CD4-positive, alpha-beta memory T cell (primary cell): ENCODE data around the gene SCLT1. TPM values are rescaled to one million over a fixed set of nuclear protein-coding genes. Genes with fewer than 3 reads are reported as not detected.
"Not testable (repeated sequence)": the region's sequence is repeated elsewhere in the genome, so short reads cannot be mapped to it uniquely, and the experiment has no call there.

Experiments used
- CTCF ChIA-PET: fragments of 350-600 bp; sonication (Branson Sonifier 250); formaldehyde crosslinking; loops from one replicate; lab custom pipeline; 2021; ENCODE audit warnings: inconsistent platforms; ENCODE audit not compliant: partially characterized antibody; lab: Charles Lee
- POLR2A ChIA-PET: fragments of 350-600 bp; sonication (Branson Sonifier 250); formaldehyde crosslinking; loops from one replicate; lab custom pipeline; 2021; ENCODE audit not compliant: partially characterized antibody; lab: Charles Lee
- DNase-seq, 5 donors: peaks; one replicate each; pipeline versions ENCODE4 v3.0.0 to v3.0.0-alpha.2; 2020 to 2022; ENCODE audit warnings: mixed read lengths in 1 of 5
- H3K27ac ChIP-seq: one replicate; pipeline ENCODE4 v1.7.0; 2013; ENCODE audit warnings: low read depth, low read length
- H3K27me3 ChIP-seq: 2 replicates; pipeline ENCODE4 v1.7.0; 2013; ENCODE audit warnings: mild to moderate bottlenecking, low read length, moderate library complexity; ENCODE audit not compliant: insufficient read depth
- H3K36me3 ChIP-seq: 2 replicates; pipeline ENCODE4 v1.7.0; 2013; ENCODE audit warnings: mild to moderate bottlenecking, low read length, moderate library complexity; ENCODE audit not compliant: insufficient read depth
- H3K4me1 ChIP-seq: 2 replicates; pipeline ENCODE4 v1.7.0; 2013; ENCODE audit warnings: mild to moderate bottlenecking, low read length, moderate library complexity; ENCODE audit not compliant: insufficient read depth
- H3K4me3 ChIP-seq, 2 donors: one replicate each; pipeline ENCODE4 v1.7.0; 2013; ENCODE audit warnings: low read length in 2 of 2, mild to moderate bottlenecking in 1 of 2
- H3K9me3 ChIP-seq, 2 donors: one replicate each; pipeline ENCODE4 v1.7.0; 2013; ENCODE audit warnings: low read length in 2 of 2, control low read depth in 1 of 2; ENCODE audit not compliant: control insufficient read depth in 1 of 2
- H3K27ac Mint-ChIP-seq, 7 donors: one replicate each; pipeline ENCODE4 v1.8.0; 2020 to 2021; ENCODE audit warnings: mixed read lengths in 7 of 7, mild to moderate bottlenecking in 6 of 7, inconsistent platforms in 3 of 7, moderate library complexity in 3 of 7
- H3K27me3 Mint-ChIP-seq, 2 donors: one replicate each; pipeline ENCODE4 v1.8.0; 2020 to 2021; ENCODE audit warnings: mixed read lengths in 2 of 2
- H3K36me3 Mint-ChIP-seq, 2 donors: one replicate each; pipeline ENCODE4 v1.8.0; 2020 to 2021; ENCODE audit warnings: mixed read lengths in 2 of 2, inconsistent platforms in 1 of 2, mild to moderate bottlenecking in 1 of 2
- H3K4me1 Mint-ChIP-seq, 4 donors: one replicate each; pipeline ENCODE4 v1.8.0; 2020 to 2021; ENCODE audit warnings: mixed read lengths in 4 of 4, mild to moderate bottlenecking in 1 of 4
- H3K4me3 Mint-ChIP-seq, 8 donors: one replicate each; pipeline ENCODE4 v1.8.0; 2020 to 2021; ENCODE audit warnings: mixed read lengths in 8 of 8, mild to moderate bottlenecking in 7 of 8, moderate library complexity in 6 of 8, inconsistent platforms in 3 of 8
- H3K9me3 Mint-ChIP-seq, 8 donors: one replicate each; pipeline ENCODE4 v1.8.0; 2020 to 2021; ENCODE audit warnings: mixed read lengths in 8 of 8, mild to moderate bottlenecking in 5 of 8, inconsistent platforms in 3 of 8, moderate library complexity in 1 of 8
- intact Hi-C: fragments of 100-400 bp; cut with micrococcal nuclease; formaldehyde crosslinking; loops from one replicate; pipeline ENCODE4 v1.15.1; 2023
- polyA plus RNA-seq, 2 donors: library from polyadenylated mRNA; unstranded; fragments of 300-500 nt; fragmentation: Illumina TruSeq; gene quantifications; one replicate each; pipeline ENCODE4 v1.2.3, GENCODE V29; 2021
- total RNA-seq, 2 experiments: library from RNA; stranded (reverse); gene quantifications; one replicate each; pipeline ENCODE4 v1.2.3, GENCODE V29; 2021

SCLT1 gene
- total and polyA plus RNA-seq, 4 experiments from 2014 or later, result 4.3 to 20.8 (median 12.0) TPM

- Mint-ChIP-seq H3K27me3 (no peaks in the 10 kb centered on the region), H3K9me3 (peaks cover 0 to 13% (median 5%) of the 10 kb centered on the region in 8 donors), H3K4me1 (peaks cover 0 to 11% (median 6%) of the 10 kb centered on the region in 4 donors), H3K27ac (no peak overlapping the region), H3K4me3 (no peak overlapping the region), H3K36me3 (peaks cover 50 to 67% of the 10 kb centered on the region in 2 donors)
- no peak for DNase-seq
- Histone ChIP-seq H3K4me3 (no peak overlapping the region), H3K4me1 (no peaks in the 10 kb centered on the region), H3K27ac (no peak overlapping the region), H3K9me3 (no peaks in the 10 kb centered on the region), H3K36me3 (peaks cover 6% of the 10 kb centered on the region), H3K27me3 (no peaks in the 10 kb centered on the region)
- ChIA-PET POLR2A (no interaction called here), CTCF (no interaction called here)
- intact Hi-C loops, result no loop called here
Observed at GRCh38 chr4:129080129-129080528, 13.2 kb downstream of the SCLT1 start.

DNA sequence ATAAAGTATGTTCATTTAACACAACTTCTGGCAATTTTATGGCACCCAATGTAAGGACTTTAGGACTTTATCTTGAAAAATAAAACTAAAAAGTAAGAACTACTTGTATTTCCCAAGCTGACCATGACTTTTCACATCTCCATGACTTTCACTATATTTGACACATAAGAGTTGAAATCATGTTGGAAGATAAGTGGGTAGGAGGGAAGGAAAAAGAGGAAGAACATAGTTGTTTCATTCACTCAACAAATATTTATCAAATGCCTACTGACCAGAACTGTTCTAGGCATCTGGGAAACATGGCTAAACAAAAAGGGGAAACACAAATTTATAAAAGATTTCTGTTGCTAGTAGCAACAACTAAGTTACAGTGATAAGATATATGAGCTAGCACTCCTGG is 16.0 kb downstream of the SCLT1 start:
- ChIA-PET CTCF (interaction anchor here (0.9 kb wide), 1 partner anchor 10 kb away, joined by 4 read pairs; no protein-coding TSS in a partner anchor), POLR2A (no interaction called here)
- H3K36me3 Mint-ChIP-seq, result peaks cover 64 to 73% of the 10 kb centered on the region in 2 donors
- H3K4me1 Mint-ChIP-seq, result peaks cover 0 to 6% (median 2%) of the 10 kb centered on the region in 4 donors
- peaks cover 3 to 23% (median 13%) of the 10 kb centered on the region in 8 donors for H3K9me3 Mint-ChIP-seq
- no peaks in the 10 kb centered on the region for H3K27me3 ChIP-seq
- H3K4me3 ChIP-seq, result no peak overlapping the region
- no peak overlapping the region for H3K27ac ChIP-seq
- H3K4me1 ChIP-seq, result no peaks in the 10 kb centered on the region
- H3K27me3 Mint-ChIP-seq, result no peaks in the 10 kb centered on the region
- no peak for DNase-seq
- H3K27ac Mint-ChIP-seq, result no peak overlapping the region
- intact Hi-C loops, result no loop called here
- no peak overlapping the region for H3K4me3 Mint-ChIP-seq
- peaks cover 0 to 5% of the 10 kb centered on the region in 2 donors for H3K9me3 ChIP-seq
- H3K36me3 ChIP-seq, result peaks cover 6% of the 10 kb centered on the region

DNA sequence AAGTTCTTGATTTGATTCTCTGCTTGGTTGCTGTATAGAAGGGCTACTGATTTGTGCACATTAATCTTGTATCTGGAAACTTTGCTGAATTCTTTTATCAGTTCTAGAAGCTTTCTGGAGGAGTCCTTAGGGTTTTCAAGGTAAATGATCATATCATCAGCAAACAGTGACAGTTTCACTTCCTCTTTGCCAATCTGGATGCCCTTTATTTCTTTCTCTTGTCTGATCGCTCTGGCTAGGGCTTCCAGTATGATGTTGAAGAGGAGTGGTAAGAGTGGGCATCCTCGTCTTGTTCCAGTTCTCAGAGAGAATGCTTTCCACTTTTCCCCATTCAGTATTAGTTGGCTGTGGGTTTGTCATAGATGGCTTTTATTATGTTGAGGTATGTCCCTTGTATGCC is 23.8 kb downstream of the SCLT1 start:
- Mint-ChIP-seq H3K9me3 (peaks cover 0 to 60% (median 49%) of the 10 kb centered on the region in 8 donors), H3K36me3 (peaks cover 49 to 64% of the 10 kb centered on the region in 2 donors)
- H3K4me3 ChIP-seq, DNase-seq, H3K9me3 ChIP-seq, POLR2A ChIA-PET, H3K27me3 Mint-ChIP-seq, H3K27me3 ChIP-seq, CTCF ChIA-PET, H3K4me1 ChIP-seq, intact Hi-C loops, H3K4me1 Mint-ChIP-seq, H3K4me3 Mint-ChIP-seq, H3K36me3 ChIP-seq, H3K27ac ChIP-seq, H3K27ac Mint-ChIP-seq: not testable (repeated sequence)

DNA sequence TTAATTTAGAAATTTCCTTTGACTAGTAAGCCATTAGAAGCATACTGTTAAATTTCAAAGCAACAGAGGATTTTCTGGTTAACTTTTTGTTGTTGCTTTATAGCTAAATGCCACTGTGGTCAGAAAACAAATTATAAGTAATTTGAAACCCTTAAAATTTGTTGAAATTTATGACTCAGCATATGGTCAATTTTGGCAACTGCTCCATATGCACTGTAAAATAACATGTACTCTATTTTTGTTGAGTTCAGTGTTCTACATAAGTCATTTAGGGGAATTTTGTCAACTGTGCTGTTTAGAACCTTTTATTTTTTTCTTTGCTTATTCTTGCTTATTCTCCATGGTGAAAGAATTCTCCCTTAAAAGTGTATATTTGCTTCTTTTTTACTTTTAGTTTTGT is 28.6 kb downstream of the SCLT1 start:
- POLR2A ChIA-PET, result no interaction called here

GRCh38 chr4:129063640-129064039 is 29.7 kb downstream of the SCLT1 start:
- no peaks in the 10 kb centered on the region for H3K36me3 ChIP-seq
- H3K9me3 Mint-ChIP-seq, result peaks cover 0 to 75% (median 68%) of the 10 kb centered on the region in 8 donors
- H3K4me1 ChIP-seq, result no peaks in the 10 kb centered on the region
- H3K27me3 ChIP-seq, result no peaks in the 10 kb centered on the region
- POLR2A ChIA-PET, result no interaction called here
- H3K4me3 ChIP-seq, result no peak overlapping the region
- DNase-seq, result no peak
- H3K9me3 ChIP-seq, result peaks cover 9 to 38% of the 10 kb centered on the region in 2 donors
- intact Hi-C loops, result no loop called here
- no peaks in the 10 kb centered on the region for H3K27me3 Mint-ChIP-seq
- H3K27ac ChIP-seq, result no peak overlapping the region
- H3K4me1 Mint-ChIP-seq, result no peaks in the 10 kb centered on the region
- H3K4me3 Mint-ChIP-seq, result peak overlapping the region in 1 of 8 donors; percentile 10
- H3K36me3 Mint-ChIP-seq, result peaks cover 57 to 70% of the 10 kb centered on the region in 2 donors
- H3K27ac Mint-ChIP-seq, result no peak overlapping the region
- CTCF ChIA-PET, result interaction anchor here (0.9 kb wide), 1 partner anchor 21 kb away, joined by 3 read pairs; no protein-coding TSS in a partner anchor

More for the DNA sequence above, 28.6 kb downstream of the SCLT1 start:
- H3K27me3 Mint-ChIP-seq, result no peaks in the 10 kb centered on the region
- H3K4me3 Mint-ChIP-seq, result no peak overlapping the region
- CTCF ChIA-PET, result no interaction called here
- H3K9me3 Mint-ChIP-seq, result peaks cover 0 to 75% (median 69%) of the 10 kb centered on the region in 8 donors
- Histone ChIP-seq H3K9me3 (peaks cover 9 to 28% of the 10 kb centered on the region in 2 donors), H3K27me3 (no peaks in the 10 kb centered on the region), H3K36me3 (no peaks in the 10 kb centered on the region), H3K4me3 (no peak overlapping the region), H3K27ac (no peak overlapping the region), H3K4me1 (no peaks in the 10 kb centered on the region)
- H3K27ac Mint-ChIP-seq, result no peak overlapping the region
- intact Hi-C loops, result no loop called here
- peaks cover 59 to 69% of the 10 kb centered on the region in 2 donors for H3K36me3 Mint-ChIP-seq
- H3K4me1 Mint-ChIP-seq, result no peaks in the 10 kb centered on the region
- no peak for DNase-seq

- no peaks in the 10 kb centered on the region for H3K27me3 ChIP-seq
- POLR2A ChIA-PET, result no interaction called here
- H3K9me3 ChIP-seq, result peaks cover 9 to 44% of the 10 kb centered on the region in 2 donors
- DNase-seq, result no peak
- no peak overlapping the region for H3K27ac ChIP-seq
- no peak overlapping the region for H3K4me3 Mint-ChIP-seq
- H3K9me3 Mint-ChIP-seq, result peaks cover 0 to 75% (median 64%) of the 10 kb centered on the region in 8 donors
- H3K27ac Mint-ChIP-seq, result no peak overlapping the region
- H3K4me1 Mint-ChIP-seq, result no peaks in the 10 kb centered on the region
- H3K27me3 Mint-ChIP-seq, result no peaks in the 10 kb centered on the region
- intact Hi-C loops, result no loop called here
- H3K36me3 Mint-ChIP-seq, result peaks cover 48 to 64% of the 10 kb centered on the region in 2 donors
- CTCF ChIA-PET, result interaction anchor here (0.9 kb wide), 1 partner anchor 20 kb away, joined by 3 read pairs; no protein-coding TSS in a partner anchor
- no peak overlapping the region for H3K4me3 ChIP-seq
- no peaks in the 10 kb centered on the region for H3K36me3 ChIP-seq
- no peaks in the 10 kb centered on the region for H3K4me1 ChIP-seq
Observed at GRCh38 chr4:129062580-129062979, 30.8 kb downstream of the SCLT1 start.

- no peaks in the 10 kb centered on the region for H3K4me1 ChIP-seq
- no peaks in the 10 kb centered on the region for H3K36me3 ChIP-seq
- no peak overlapping the region for H3K27ac Mint-ChIP-seq
- no peaks in the 10 kb centered on the region for H3K4me1 Mint-ChIP-seq
- peaks cover 4 to 92% (median 83%) of the 10 kb centered on the region in 8 donors for H3K9me3 Mint-ChIP-seq
- ChIA-PET CTCF (no interaction called here), POLR2A (no interaction called here)
- peaks cover 9 to 51% of the 10 kb centered on the region in 2 donors for H3K9me3 ChIP-seq
- no peak overlapping the region for H3K4me3 Mint-ChIP-seq
- no peaks in the 10 kb centered on the region for H3K27me3 Mint-ChIP-seq
- intact Hi-C loops, result no loop called here
- H3K27me3 ChIP-seq, result no peaks in the 10 kb centered on the region
- no peak overlapping the region for H3K4me3 ChIP-seq
- no peak for DNase-seq
- no peak overlapping the region for H3K27ac ChIP-seq
- H3K36me3 Mint-ChIP-seq, result peaks cover 53 to 61% of the 10 kb centered on the region in 2 donors
Observed at GRCh38 chr4:129059028-129059427, 34.3 kb downstream of the SCLT1 start.
